K562 (cell line): ENCODE measurements around the gene LIX1. TPM values are rescaled to one million over a fixed set of nuclear protein-coding genes. Genes with fewer than 3 reads are reported as not detected.
A peak's percentile ranks its signal among the peaks of the same experiment; 100 is the strongest.

ENCODE experiments used
- CAMTA2 ChIP-seq: fragments of 250-450 bp; sonication (Bioruptor Pico); conservative IDR thresholded peaks from 2 replicates; pipeline ENCODE4 v1.5.1; 2022
- CBX2 ChIP-seq: fragments of 200-600 bp; sonication (generic); IDR thresholded peaks from one replicate; pipeline ENCODE4 v1.6.1; 2012; ENCODE audit warnings: mild to moderate bottlenecking, low read length, inconsistent platforms; ENCODE audit not compliant: insufficient read depth, poor library complexity, severe bottlenecking
- RAD21 ChIP-seq, 2 experiments: fragments of 250-450 bp in 1 of 2; fragments of 450-650 bp in 1 of 2; sonication (Bioruptor Pico) in 1 of 2; formaldehyde crosslinking in 1 of 2; IDR thresholded peaks in 1 of 2; conservative IDR thresholded peaks in 1 of 2; 2 replicates each; pipeline versions ENCODE4 v1.4.0 to v1.8.0; 2020 to 2022; ENCODE audit warnings: mild to moderate bottlenecking in 2 of 2, moderate library complexity in 1 of 2
- RFX5 ChIP-seq: IDR thresholded peaks from 2 replicates; pipeline ENCODE4 v1.6.1; 2011; ENCODE audit warnings: low read depth, mild to moderate bottlenecking, improper control_type of control experiment, low read length
- SMC3 ChIP-seq: conservative IDR thresholded peaks from 2 replicates; pipeline ENCODE4 v1.6.1; 2011; ENCODE audit warnings: low read depth, low read length, improper control_type of control experiment; ENCODE audit not compliant: insufficient read depth
- TAF9B ChIP-seq: fragments of 450-650 bp; IDR thresholded peaks from 2 replicates; pipeline ENCODE4 v1.6.1; 2018; ENCODE audit warnings: mild to moderate bottlenecking; ENCODE audit not compliant: partially characterized antibody
- TBL1XR1 ChIP-seq, 2 experiments: IDR thresholded peaks; 2 replicates each; pipeline ENCODE4 v1.6.1; 2012; ENCODE audit warnings: improper control_type of control experiment in 2 of 2, low read length in 2 of 2, mild to moderate bottlenecking in 1 of 2
- ZNF583 ChIP-seq: fragments of 250-450 bp; sonication (Bioruptor Pico); IDR thresholded peaks from 2 replicates; pipeline ENCODE4 v1.4.0; 2020
- polyA plus RNA-seq, 8 experiments: library from polyadenylated mRNA; depleted of rRNA in 4 of 8; stranded (reverse) in 5 of 8; unstranded in 3 of 8; fragments of >200 nt; fragmentation: Nextera tagmentation in 2 of 8; fragmentation: Illumina TruSeq in 1 of 8; extraction: Ambion mirVana in 2 of 8; extraction: Trizol in 1 of 8; gene quantifications; 2 replicates each; pipeline versions ENCODE4 v1.2.1 to v1.2.3, GENCODE V29; 2011 to 2014; ENCODE audit warnings: inconsistent platforms in 1 of 8, missing spikeins in 1 of 8
- total RNA-seq, 7 experiments: library from RNA; depleted of rRNA in 6 of 7; stranded (reverse); fragments of >200 nt in 6 of 7; fragmentation: Illumina TruSeq in 2 of 7; extraction: Trizol in 2 of 7; gene quantifications; 2 replicates each; pipeline versions ENCODE4 v1.2.1 to v1.2.3, GENCODE V29; 2011 to 2021; ENCODE audit warnings: low replicate concordance in 1 of 7
- TF ChIP-seq, protein P1 (sequence below), 3 experiments: IDR thresholded peaks in 2 of 3; conservative IDR thresholded peaks in 1 of 3; 2 replicates each; pipeline ENCODE4 v1.5.1; 2011 to 2012; ENCODE audit warnings: low read length in 3 of 3, mild to moderate bottlenecking in 3 of 3, control low read depth in 2 of 3, improper control_type of control experiment in 1 of 3, inconsistent platforms in 1 of 3, low read depth in 1 of 3, mixed read lengths in 1 of 3, moderate library complexity in 1 of 3; ENCODE audit not compliant: insufficient read depth in 2 of 3
- TF ChIP-seq, protein P2 (sequence below): fragments of 450-650 bp; IDR thresholded peaks from 2 replicates; pipeline ENCODE4 v1.6.1; 2016
- TF ChIP-seq, protein P3 (sequence below): fragments of 250-450 bp; sonication (Bioruptor Pico); IDR thresholded peaks from 2 replicates; pipeline ENCODE4 v1.4.0; 2020

Gene LIX1
- total and polyA plus RNA-seq, 9 of the 15 experiments (the other 6 are each of a cell fraction or from before 2014, with no cell fraction given) = 0.01 to 0.18 TPM; not detected in 7

DNA sequence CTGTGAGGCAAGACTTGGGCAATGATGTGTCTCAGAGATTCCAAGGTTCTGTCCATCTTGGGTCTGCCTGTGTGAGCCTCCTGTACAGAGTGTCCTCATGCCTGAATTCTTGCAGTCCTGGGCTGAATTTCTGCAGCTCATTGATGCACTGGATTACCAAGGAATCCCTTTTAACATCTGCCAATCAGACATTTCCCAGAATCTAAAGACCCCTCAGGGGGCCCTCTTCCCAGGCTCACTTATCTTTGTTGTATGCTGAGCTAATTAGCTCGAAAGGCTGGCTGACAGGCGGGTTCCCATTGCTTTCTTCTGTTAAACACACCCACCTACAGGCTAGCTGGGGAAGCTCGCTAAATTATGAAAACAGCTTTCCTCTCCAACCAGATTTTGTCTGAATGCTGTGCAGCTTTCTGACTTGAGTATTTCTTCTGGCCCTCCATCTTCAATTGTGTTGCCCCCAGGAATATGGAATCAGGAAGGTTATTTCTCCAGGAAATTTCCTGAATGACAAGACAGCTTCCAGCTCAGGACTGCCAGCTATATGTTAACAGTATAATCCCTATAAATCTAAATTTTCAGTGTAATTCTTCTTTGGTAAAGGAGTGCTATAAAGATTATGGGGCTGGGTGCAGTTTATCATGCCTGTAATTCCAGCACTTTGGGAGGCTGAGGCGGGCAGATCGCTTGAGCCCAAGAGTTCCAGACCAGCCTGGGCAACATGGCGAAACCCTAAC is at the start of gene LIX1 (continued):
- TF ChIP-seq, protein P1, sequence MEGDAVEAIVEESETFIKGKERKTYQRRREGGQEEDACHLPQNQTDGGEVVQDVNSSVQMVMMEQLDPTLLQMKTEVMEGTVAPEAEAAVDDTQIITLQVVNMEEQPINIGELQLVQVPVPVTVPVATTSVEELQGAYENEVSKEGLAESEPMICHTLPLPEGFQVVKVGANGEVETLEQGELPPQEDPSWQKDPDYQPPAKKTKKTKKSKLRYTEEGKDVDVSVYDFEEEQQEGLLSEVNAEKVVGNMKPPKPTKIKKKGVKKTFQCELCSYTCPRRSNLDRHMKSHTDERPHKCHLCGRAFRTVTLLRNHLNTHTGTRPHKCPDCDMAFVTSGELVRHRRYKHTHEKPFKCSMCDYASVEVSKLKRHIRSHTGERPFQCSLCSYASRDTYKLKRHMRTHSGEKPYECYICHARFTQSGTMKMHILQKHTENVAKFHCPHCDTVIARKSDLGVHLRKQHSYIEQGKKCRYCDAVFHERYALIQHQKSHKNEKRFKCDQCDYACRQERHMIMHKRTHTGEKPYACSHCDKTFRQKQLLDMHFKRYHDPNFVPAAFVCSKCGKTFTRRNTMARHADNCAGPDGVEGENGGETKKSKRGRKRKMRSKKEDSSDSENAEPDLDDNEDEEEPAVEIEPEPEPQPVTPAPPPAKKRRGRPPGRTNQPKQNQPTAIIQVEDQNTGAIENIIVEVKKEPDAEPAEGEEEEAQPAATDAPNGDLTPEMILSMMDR (IDR thresholded peaks at IDR 0.05 in 2 of 3, conservative IDR thresholded peaks at IDR 0.05 in 1 of 3; ENCODE audit: insufficient read depth in 2 of 3, low read depth in 1 of 3, low read length in 3 of 3) = peak; percentile 56 to 78 (median 63)
- TF ChIP-seq TAF9B (no peak), SMC3 (peak; percentile 36; the same call in 1 of the 2 replicates), RFX5 (no peak), CBX2 (no peak), CAMTA2 (CRISPR knock-in tag) (no peak), ZNF583 (CRISPR knock-in tag) (no peak), RAD21 (CRISPR knock-in tag; conservative IDR thresholded peaks at IDR 0.05 in 1 of 2, IDR thresholded peaks at IDR 0.05 in 1 of 2) (peak; percentile 78), TBL1XR1 (IDR thresholded peaks at IDR 0.05; ENCODE audit: low read length in 2 of 2) (no peak)
- TF ChIP-seq, protein P2, sequence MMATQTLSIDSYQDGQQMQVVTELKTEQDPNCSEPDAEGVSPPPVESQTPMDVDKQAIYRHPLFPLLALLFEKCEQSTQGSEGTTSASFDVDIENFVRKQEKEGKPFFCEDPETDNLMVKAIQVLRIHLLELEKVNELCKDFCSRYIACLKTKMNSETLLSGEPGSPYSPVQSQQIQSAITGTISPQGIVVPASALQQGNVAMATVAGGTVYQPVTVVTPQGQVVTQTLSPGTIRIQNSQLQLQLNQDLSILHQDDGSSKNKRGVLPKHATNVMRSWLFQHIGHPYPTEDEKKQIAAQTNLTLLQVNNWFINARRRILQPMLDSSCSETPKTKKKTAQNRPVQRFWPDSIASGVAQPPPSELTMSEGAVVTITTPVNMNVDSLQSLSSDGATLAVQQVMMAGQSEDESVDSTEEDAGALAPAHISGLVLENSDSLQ = peak; percentile 35
- TF ChIP-seq, protein P3, sequence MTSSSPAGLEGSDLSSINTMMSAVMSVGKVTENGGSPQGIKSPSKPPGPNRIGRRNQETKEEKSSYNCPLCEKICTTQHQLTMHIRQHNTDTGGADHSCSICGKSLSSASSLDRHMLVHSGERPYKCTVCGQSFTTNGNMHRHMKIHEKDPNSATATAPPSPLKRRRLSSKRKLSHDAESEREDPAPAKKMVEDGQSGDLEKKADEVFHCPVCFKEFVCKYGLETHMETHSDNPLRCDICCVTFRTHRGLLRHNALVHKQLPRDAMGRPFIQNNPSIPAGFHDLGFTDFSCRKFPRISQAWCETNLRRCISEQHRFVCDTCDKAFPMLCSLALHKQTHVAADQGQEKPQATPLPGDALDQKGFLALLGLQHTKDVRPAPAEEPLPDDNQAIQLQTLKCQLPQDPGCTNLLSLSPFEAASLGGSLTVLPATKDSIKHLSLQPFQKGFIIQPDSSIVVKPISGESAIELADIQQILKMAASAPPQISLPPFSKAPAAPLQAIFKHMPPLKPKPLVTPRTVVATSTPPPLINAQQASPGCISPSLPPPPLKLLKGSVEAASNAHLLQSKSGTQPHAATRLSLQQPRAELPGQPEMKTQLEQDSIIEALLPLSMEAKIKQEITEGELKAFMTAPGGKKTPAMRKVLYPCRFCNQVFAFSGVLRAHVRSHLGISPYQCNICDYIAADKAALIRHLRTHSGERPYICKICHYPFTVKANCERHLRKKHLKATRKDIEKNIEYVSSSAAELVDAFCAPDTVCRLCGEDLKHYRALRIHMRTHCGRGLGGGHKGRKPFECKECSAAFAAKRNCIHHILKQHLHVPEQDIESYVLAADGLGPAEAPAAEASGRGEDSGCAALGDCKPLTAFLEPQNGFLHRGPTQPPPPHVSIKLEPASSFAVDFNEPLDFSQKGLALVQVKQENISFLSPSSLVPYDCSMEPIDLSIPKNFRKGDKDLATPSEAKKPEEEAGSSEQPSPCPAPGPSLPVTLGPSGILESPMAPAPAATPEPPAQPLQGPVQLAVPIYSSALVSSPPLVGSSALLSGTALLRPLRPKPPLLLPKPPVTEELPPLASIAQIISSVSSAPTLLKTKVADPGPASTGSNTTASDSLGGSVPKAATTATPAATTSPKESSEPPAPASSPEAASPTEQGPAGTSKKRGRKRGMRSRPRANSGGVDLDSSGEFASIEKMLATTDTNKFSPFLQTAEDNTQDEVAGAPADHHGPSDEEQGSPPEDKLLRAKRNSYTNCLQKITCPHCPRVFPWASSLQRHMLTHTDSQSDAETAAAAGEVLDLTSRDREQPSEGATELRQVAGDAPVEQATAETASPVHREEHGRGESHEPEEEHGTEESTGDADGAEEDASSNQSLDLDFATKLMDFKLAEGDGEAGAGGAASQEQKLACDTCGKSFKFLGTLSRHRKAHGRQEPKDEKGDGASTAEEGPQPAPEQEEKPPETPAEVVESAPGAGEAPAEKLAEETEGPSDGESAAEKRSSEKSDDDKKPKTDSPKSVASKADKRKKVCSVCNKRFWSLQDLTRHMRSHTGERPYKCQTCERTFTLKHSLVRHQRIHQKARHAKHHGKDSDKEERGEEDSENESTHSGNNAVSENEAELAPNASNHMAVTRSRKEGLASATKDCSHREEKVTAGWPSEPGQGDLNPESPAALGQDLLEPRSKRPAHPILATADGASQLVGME = no peak
- TF ChIP-seq, all 486 proteins: peak for 7
